ENCODE results near the gene TP53TG3C. TPM values are rescaled to one million over a fixed set of nuclear protein-coding genes. Genes with fewer than 3 reads are reported as not detected.
"Not testable (repeated sequence)": the region's sequence is repeated elsewhere in the genome, so short reads cannot be mapped to it uniquely, and the experiment has no call there.

Gene TP53TG3C
- polyA plus RNA-seq (ENCODE audit: insufficient read depth in 1 of 5, insufficient read length in 5 of 5, low replicate concordance in 1 of 5), result not detected
- long read RNA-seq, donor 1, result 0 reads
- long read RNA-seq, donor 2, result 0 reads
- long read RNA-seq, donor 3, result 0 reads
- long read RNA-seq, donor 4, result 0 reads
- long read RNA-seq, donor 5, result 0 reads
- long read RNA-seq, donor 6, result 0 reads
- long read RNA-seq, donor 7, result 0 reads
- long read RNA-seq, donor 8, result 0 reads

GRCh38 chr16:33193926-33194325, at the start of gene TP53TG3C:
Gene TP53TG3C, plus strand, starts transcription at chr16:33194226. Its CDS starts 68 bp downstream, at chr16:33194294.
- DNase-seq, result not testable (repeated sequence)

Other genes with a start within 250 kb of the TP53TG3C start
- not detected for gene TP53TG3E, start 110.1 kb downstream of the TP53TG3C start, polyA plus RNA-seq (ENCODE audit: insufficient read depth in 1 of 5, insufficient read length in 5 of 5, low replicate concordance in 1 of 5)
- not detected for gene TP53TG3B, start 166.6 kb downstream of the TP53TG3C start, polyA plus RNA-seq (ENCODE audit: insufficient read depth in 1 of 5, insufficient read length in 5 of 5, low replicate concordance in 1 of 5)